Keratinocyte (primary cell): ENCODE data around the gene CHST15.

Experiments used
- EZH2 ChIP-seq: IDR thresholded peaks from one replicate; pipeline ENCODE4 v1.6.1; 2012; ENCODE audit warnings: inconsistent platforms, mild to moderate bottlenecking, low read length, moderate library complexity
- TF ChIP-seq, protein P1 (sequence below), 3 experiments: IDR thresholded peaks in 1 of 3; conservative IDR thresholded peaks in 1 of 3; optimal IDR thresholded peaks in 1 of 3; 2 replicates in 2 of 3; 3 replicates in 1 of 3; pipeline versions ENCODE3 to v1.5.1; 2011; ENCODE audit warnings: low read length in 3 of 3, mild to moderate bottlenecking in 3 of 3, moderate library complexity in 2 of 3, control low read depth in 1 of 3, inconsistent platforms in 1 of 3; ENCODE audit not compliant: insufficient read depth in 2 of 3; ENCODE audit errors: extremely low read depth in 1 of 3

DNA sequence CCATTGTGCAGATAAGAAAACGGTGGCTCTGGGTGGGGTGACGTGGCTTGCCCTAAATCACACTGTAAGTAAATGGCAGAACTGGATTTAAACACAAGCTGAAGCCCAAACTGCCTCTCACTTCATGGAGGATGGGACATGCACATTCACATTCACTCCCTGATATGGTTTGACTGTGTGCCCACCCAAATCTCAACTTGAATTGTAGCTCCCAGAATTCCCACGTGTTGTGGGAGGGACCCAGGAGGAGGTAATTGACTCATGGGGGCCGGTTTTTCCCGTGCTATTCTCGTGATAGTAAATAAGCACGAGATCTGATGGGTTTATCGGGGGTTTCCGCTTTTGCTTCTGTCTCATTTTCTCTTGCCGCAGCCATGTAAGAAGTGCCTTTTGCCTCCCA is 32.4 kb downstream of the CHST15 start:
- TF ChIP-seq, protein P1, sequence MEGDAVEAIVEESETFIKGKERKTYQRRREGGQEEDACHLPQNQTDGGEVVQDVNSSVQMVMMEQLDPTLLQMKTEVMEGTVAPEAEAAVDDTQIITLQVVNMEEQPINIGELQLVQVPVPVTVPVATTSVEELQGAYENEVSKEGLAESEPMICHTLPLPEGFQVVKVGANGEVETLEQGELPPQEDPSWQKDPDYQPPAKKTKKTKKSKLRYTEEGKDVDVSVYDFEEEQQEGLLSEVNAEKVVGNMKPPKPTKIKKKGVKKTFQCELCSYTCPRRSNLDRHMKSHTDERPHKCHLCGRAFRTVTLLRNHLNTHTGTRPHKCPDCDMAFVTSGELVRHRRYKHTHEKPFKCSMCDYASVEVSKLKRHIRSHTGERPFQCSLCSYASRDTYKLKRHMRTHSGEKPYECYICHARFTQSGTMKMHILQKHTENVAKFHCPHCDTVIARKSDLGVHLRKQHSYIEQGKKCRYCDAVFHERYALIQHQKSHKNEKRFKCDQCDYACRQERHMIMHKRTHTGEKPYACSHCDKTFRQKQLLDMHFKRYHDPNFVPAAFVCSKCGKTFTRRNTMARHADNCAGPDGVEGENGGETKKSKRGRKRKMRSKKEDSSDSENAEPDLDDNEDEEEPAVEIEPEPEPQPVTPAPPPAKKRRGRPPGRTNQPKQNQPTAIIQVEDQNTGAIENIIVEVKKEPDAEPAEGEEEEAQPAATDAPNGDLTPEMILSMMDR (optimal IDR thresholded peaks at IDR 0.05 in 1 of 3, IDR thresholded peaks at IDR 0.05 in 1 of 3, conservative IDR thresholded peaks at IDR 0.05 in 1 of 3; ENCODE audit: extremely low read depth in 1 of 3, insufficient read depth in 2 of 3, low read length in 3 of 3): no peak
- no peak for TF ChIP-seq EZH2
